ENCODE measurements around the gene ZSCAN32.

- TF ChIP-seq, protein P1, sequence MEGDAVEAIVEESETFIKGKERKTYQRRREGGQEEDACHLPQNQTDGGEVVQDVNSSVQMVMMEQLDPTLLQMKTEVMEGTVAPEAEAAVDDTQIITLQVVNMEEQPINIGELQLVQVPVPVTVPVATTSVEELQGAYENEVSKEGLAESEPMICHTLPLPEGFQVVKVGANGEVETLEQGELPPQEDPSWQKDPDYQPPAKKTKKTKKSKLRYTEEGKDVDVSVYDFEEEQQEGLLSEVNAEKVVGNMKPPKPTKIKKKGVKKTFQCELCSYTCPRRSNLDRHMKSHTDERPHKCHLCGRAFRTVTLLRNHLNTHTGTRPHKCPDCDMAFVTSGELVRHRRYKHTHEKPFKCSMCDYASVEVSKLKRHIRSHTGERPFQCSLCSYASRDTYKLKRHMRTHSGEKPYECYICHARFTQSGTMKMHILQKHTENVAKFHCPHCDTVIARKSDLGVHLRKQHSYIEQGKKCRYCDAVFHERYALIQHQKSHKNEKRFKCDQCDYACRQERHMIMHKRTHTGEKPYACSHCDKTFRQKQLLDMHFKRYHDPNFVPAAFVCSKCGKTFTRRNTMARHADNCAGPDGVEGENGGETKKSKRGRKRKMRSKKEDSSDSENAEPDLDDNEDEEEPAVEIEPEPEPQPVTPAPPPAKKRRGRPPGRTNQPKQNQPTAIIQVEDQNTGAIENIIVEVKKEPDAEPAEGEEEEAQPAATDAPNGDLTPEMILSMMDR (IDR thresholded peaks at IDR 0.05), result no peak
- no peak for TF ChIP-seq POLR2AphosphoS5 (IDR thresholded peaks at IDR 0.05)
- no peak for TF ChIP-seq POLR2A (IDR thresholded peaks at IDR 0.05)
- TF ChIP-seq EP300 (IDR thresholded peaks at IDR 0.05), result no peak
These were observed 53.2 kb downstream of the ZSCAN32 start for GRCh38 chr16:3347586-3347985.
